Measurements from ENCODE around the gene RETREG3.

- no peak for TF ChIP-seq ZNF564 (CRISPR knock-in tag; IDR thresholded peaks at IDR 0.05)
- TF ChIP-seq TAF1 (CRISPR knock-in tag; IDR thresholded peaks at IDR 0.05) = no peak
- TF ChIP-seq CTCF (CRISPR knock-in tag; IDR thresholded peaks at IDR 0.05) = no peak
- TF ChIP-seq MAFK (conservative IDR thresholded peaks at IDR 0.05 in 1 of 2, IDR thresholded peaks at IDR 0.05 in 1 of 2; ENCODE audit: low read length in 2 of 2) = no peak
- no peak for TF ChIP-seq HMGXB3 (CRISPR knock-in tag; IDR thresholded peaks at IDR 0.05; ENCODE audit: borderline replicate concordance)
- TF ChIP-seq ZNF224 (CRISPR knock-in tag; IDR thresholded peaks at IDR 0.05) = no peak
- TF ChIP-seq ATF6 (CRISPR knock-in tag; conservative IDR thresholded peaks at IDR 0.05) = no peak
- no peak for TF ChIP-seq PCBP1 (IDR thresholded peaks at IDR 0.05; ENCODE audit: borderline replicate concordance, low read depth, low read length)
- no peak for TF ChIP-seq NFKBIZ (CRISPR knock-in tag; IDR thresholded peaks at IDR 0.05)
- no peak for TF ChIP-seq TP53 (CRISPR knock-in tag; conservative IDR thresholded peaks at IDR 0.05)
- no peak for TF ChIP-seq POLR2AphosphoS5 (IDR thresholded peaks at IDR 0.05; ENCODE audit: low read depth, low read length)
- no peak for TF ChIP-seq KDM3A (CRISPR knock-in tag; IDR thresholded peaks at IDR 0.05; ENCODE audit: low read depth)
- no peak for TF ChIP-seq CREB1 (IDR thresholded peaks at IDR 0.05)
- TF ChIP-seq CREB1 (CRISPR knock-in tag; IDR thresholded peaks at IDR 0.05) = no peak
These were observed 1.4 kb downstream of the RETREG3 start for GRCh38 chr17:42607769-42608168.

Data from HepG2 (cell line).